Activated naive CD8-positive, alpha-beta T cell (primary cell): ENCODE measurements around the gene CHST5.
"Not testable (repeated sequence)": the region's sequence is repeated elsewhere in the genome, so short reads cannot be mapped to it uniquely, and the experiment has no call there.

Source experiments
- H3K27ac Mint-ChIP-seq: one replicate; pipeline ENCODE4 v1.8.0; 2021; ENCODE audit warnings: mixed read lengths
- H3K27me3 Mint-ChIP-seq: one replicate; pipeline ENCODE4 v1.8.0; 2021; ENCODE audit warnings: mixed read lengths
- H3K36me3 Mint-ChIP-seq: one replicate; pipeline ENCODE4 v1.8.0; 2021; ENCODE audit warnings: mixed read lengths
- H3K4me1 Mint-ChIP-seq: one replicate; pipeline ENCODE4 v1.8.0; 2021; ENCODE audit warnings: low read depth, mixed read lengths
- H3K4me3 Mint-ChIP-seq: one replicate; pipeline ENCODE4 v1.8.0; 2021; ENCODE audit warnings: mild to moderate bottlenecking, mixed read lengths
- H3K9me3 Mint-ChIP-seq: one replicate; pipeline ENCODE4 v1.8.0; 2021; ENCODE audit warnings: low read depth, mixed read lengths

The CHST5 gene

DNA sequence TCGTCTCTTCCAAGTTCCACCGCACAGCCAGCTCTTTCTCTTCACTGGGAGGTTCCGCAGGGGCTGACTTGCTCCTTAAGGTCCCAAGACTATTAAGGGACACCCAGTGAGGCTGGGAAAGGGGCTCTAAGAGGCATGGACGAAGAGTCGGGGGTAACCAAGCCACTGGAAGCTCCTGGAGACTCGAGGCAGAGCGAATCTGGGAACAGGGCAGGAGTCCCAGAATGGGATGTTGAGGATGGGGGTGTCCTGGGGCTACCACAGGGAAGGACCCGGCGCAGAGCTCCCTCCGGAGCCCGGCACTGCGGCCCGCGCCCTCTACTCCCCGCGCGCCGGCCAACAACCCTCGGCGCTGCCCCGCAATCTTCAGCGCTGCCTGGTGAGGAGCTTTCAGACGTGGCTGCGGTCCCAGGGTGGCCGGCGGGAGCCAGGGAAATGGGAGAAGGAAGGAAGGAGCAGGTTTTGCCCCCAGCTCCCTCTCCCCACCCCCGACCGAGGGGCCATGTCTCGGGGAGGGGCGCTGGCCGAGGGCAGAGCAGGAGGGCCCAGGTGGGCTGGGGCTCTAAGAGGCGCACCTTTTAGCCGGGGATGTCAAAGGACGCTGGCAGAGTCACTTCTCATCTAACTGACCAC lies 581 bp downstream of the CHST5 start:
- Mint-ChIP-seq H3K27me3 (no peaks in the 10 kb centered on the region), H3K27ac (no peak overlapping the region), H3K4me3 (no peak overlapping the region), H3K9me3 (no peaks in the 10 kb centered on the region), H3K36me3 (no peaks in the 10 kb centered on the region), H3K4me1 (no peaks in the 10 kb centered on the region)

- H3K4me3 Mint-ChIP-seq: no peak overlapping the region
- H3K9me3 Mint-ChIP-seq: no peaks in the 10 kb centered on the region
- H3K4me1 Mint-ChIP-seq: no peaks in the 10 kb centered on the region
- H3K36me3 Mint-ChIP-seq: no peaks in the 10 kb centered on the region
- no peak overlapping the region for H3K27ac Mint-ChIP-seq
- H3K27me3 Mint-ChIP-seq: no peaks in the 10 kb centered on the region
Measured at GRCh38 chr16:75534560-75535205, 1.2 kb downstream of the CHST5 start.

DNA sequence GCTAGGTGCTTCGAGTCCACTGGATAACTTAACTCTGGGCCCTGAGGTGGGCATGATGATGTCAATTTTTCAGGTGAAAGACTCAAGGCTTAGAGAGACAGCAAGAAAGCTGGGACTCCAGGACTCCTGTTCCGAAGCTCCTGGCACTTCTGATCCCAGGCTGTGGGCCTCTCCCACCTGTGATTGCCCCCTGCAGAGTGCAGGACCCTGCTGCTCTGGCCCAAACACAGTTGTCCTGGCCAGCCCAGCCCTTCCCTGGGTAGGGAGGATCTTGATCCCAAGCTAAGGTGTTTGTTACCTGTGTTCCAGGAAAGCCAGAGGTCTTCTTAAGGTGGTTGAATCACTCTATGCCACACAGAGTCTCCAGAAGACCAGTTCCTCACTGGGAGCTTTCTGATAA lies 3.1 kb downstream of the CHST5 start:
- Mint-ChIP-seq H3K4me1 (no peaks in the 10 kb centered on the region), H3K27ac (no peak overlapping the region), H3K4me3 (no peak overlapping the region), H3K9me3 (no peaks in the 10 kb centered on the region), H3K27me3 (no peaks in the 10 kb centered on the region), H3K36me3 (no peaks in the 10 kb centered on the region)

DNA sequence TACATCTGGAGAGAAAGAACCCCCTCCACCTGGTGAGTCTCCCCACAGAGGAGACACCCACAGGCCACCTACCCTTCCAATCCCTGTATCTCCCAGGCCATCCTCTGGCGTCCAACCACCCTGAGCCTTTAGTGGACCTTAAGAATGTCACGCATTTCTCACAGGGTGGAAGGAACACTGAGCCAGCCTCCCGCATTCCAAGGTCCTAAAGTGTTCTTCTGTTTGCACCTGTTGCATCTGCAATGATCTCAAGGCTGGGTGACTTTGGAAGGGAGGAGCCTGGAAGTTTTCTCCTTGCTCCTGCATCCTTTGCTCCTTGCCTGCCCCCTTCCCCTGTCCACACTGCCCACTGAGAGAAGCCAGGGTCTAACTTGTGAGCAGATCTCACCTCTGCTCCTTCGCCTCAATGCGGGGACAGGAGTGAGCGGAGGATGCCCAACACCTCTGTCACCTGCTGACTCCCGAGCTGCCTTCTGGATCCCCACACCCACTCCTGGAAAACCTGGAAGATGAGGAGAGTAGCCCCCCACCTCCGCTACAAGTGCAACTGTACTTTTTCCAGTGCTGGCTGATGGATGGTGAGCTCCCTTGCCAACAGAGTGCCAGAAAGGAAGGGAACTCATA lies 3.7 kb downstream of the CHST5 start:
- Mint-ChIP-seq H3K27ac (no peak overlapping the region), H3K4me3 (no peak overlapping the region), H3K9me3 (no peaks in the 10 kb centered on the region), H3K27me3 (no peaks in the 10 kb centered on the region), H3K4me1 (no peaks in the 10 kb centered on the region), H3K36me3 (no peaks in the 10 kb centered on the region)

DNA sequence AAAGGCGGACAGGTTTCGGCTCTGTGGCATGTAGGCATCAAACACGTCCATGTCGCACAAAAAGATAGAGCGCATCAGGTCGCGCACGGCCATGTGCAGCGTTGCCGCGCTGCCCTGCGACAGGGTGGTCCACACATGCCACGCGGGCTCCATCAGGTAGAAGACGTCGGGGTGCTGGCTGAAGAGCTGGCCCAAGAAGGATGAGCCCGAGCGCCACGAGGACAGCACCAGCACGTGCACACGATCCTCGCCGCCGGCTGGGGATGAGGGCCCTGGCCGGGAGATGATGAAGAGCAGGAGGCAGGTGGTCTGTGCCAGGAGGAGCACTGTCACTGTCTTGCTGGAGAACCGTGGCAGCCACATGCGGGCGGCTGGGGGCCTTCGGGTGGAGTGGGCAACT lies 5.9 kb downstream of the CHST5 start:
- H3K27ac Mint-ChIP-seq: no peak overlapping the region
- H3K4me3 Mint-ChIP-seq: no peak overlapping the region
- H3K9me3 Mint-ChIP-seq: no peaks in the 10 kb centered on the region
- H3K36me3 Mint-ChIP-seq: no peaks in the 10 kb centered on the region
- no peaks in the 10 kb centered on the region for H3K27me3 Mint-ChIP-seq
- H3K4me1 Mint-ChIP-seq: no peaks in the 10 kb centered on the region

GRCh38 chr16:75529056-75529905 lies 6.6 kb downstream of the CHST5 start:
- H3K36me3 Mint-ChIP-seq: no peaks in the 10 kb centered on the region
- H3K27me3 Mint-ChIP-seq: no peaks in the 10 kb centered on the region
- no peaks in the 10 kb centered on the region for H3K9me3 Mint-ChIP-seq
- H3K4me3 Mint-ChIP-seq: no peak overlapping the region
- H3K4me1 Mint-ChIP-seq: no peaks in the 10 kb centered on the region
- no peak overlapping the region for H3K27ac Mint-ChIP-seq

- Mint-ChIP-seq H3K4me3 (no peak overlapping the region), H3K36me3 (no peaks in the 10 kb centered on the region), H3K27ac (no peak overlapping the region), H3K4me1 (no peaks in the 10 kb centered on the region), H3K9me3 (no peaks in the 10 kb centered on the region), H3K27me3 (no peaks in the 10 kb centered on the region)
Measured at GRCh38 chr16:75527825-75528299, 8.0 kb downstream of the CHST5 start.

- H3K36me3 Mint-ChIP-seq: no peaks in the 10 kb centered on the region
- no peak overlapping the region for H3K27ac Mint-ChIP-seq
- no peak overlapping the region for H3K4me3 Mint-ChIP-seq
- H3K27me3 Mint-ChIP-seq: no peaks in the 10 kb centered on the region
- no peaks in the 10 kb centered on the region for H3K4me1 Mint-ChIP-seq
- H3K9me3 Mint-ChIP-seq: no peaks in the 10 kb centered on the region
Measured at GRCh38 chr16:75526032-75526790, 9.7 kb downstream of the CHST5 start.

DNA sequence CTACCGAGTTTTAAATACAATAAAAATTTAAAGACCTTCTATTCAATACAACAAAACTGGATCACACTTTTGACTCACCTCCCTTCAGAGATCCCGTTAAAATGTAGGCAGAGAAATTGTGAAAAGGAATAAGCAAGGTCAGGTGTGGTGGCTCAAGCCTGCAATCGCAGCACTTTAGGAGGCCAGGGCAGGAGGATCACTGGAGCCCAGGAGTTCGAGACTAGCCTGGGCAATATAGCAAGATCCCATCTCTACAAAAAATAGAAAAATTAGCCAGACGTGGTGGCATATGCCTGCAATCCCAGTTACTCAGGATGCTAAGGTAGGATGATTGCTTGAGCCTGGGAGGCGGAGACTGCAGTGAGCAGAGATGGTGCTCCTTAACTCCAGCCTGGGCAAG lies 16.7 kb downstream of the CHST5 start:
- Mint-ChIP-seq H3K9me3 (no peaks in the 10 kb centered on the region), H3K27me3 (no peaks in the 10 kb centered on the region), H3K36me3 (no peaks in the 10 kb centered on the region), H3K4me1 (peaks cover 8% of the 10 kb centered on the region), H3K27ac (no peak overlapping the region), H3K4me3 (no peak overlapping the region)

DNA sequence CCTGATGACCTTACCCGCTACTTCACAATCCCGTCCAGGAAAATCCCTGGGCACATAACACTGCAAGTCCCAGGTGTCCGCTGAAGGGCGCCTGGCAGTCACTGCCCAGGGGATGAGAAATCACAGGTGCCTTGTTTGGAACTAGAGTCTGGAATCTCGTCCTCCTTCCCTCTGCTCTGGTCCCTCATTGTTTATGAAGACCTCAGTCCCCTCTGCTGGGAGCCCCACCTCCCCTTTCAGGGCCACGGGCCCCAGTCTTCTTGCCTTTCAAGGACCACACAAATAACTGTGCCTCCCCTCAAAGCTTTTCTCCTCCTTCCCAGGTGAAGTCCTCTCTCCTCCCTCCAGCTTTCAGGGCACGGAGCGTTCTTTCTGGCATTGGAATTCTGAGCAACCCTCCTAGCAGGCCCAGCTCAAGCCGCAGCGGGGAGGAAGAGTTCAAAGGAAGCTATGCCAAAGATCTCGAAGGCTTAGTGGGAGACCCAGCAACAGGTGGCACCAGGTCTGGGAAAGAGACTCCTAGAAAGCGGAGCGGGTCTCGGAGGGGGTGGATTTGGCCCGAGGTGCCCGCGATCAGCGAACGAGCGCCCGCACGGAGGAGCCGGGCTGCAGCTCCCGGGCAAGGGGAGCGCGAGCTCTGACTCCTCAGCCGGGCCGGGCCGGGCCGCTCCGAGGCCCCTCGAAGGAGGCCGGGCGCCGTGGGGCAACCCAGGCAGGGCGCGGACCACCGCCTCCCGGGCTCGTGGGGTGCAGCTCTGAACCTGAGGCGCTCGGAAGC lies 19.5 kb downstream of the CHST5 start:
- Mint-ChIP-seq H3K27ac (peak overlapping the region; percentile 41), H3K4me3 (peak overlapping the region; percentile 82)
- H3K27me3 Mint-ChIP-seq, H3K36me3 Mint-ChIP-seq, H3K4me1 Mint-ChIP-seq, H3K9me3 Mint-ChIP-seq: not testable (repeated sequence)

DNA sequence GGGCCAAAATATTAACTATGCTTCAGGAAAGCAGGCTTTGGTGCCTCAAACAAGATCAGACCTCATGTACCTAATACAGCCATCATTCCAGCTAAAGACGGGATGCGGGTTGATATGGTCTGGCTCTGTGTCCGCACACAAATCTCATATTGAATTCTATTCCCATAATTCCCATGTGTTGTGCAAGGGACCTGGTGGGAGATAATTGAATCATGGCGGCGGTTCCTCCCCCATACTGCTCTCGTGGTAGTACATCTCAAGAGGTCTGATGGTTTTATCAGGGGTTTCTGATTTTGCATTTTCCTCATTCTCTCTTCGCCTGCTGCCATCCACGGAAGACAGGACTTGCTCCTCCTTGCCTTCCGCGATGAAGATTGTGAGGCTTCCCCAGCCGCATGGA lies 21.6 kb downstream of the CHST5 start:
- H3K9me3 Mint-ChIP-seq: no peaks in the 10 kb centered on the region
- H3K36me3 Mint-ChIP-seq: no peaks in the 10 kb centered on the region
- H3K27ac Mint-ChIP-seq: no peak overlapping the region
- H3K4me1 Mint-ChIP-seq: peaks cover 8% of the 10 kb centered on the region
- no peaks in the 10 kb centered on the region for H3K27me3 Mint-ChIP-seq
- H3K4me3 Mint-ChIP-seq: no peak overlapping the region

GRCh38 chr16:75506574-75506973 lies 29.3 kb downstream of the CHST5 start:
- H3K9me3 Mint-ChIP-seq: no peaks in the 10 kb centered on the region
- no peak overlapping the region for H3K4me3 Mint-ChIP-seq
- no peak overlapping the region for H3K27ac Mint-ChIP-seq
- H3K4me1 Mint-ChIP-seq: no peaks in the 10 kb centered on the region
- peaks cover 5% of the 10 kb centered on the region for H3K27me3 Mint-ChIP-seq
- no peaks in the 10 kb centered on the region for H3K36me3 Mint-ChIP-seq

DNA sequence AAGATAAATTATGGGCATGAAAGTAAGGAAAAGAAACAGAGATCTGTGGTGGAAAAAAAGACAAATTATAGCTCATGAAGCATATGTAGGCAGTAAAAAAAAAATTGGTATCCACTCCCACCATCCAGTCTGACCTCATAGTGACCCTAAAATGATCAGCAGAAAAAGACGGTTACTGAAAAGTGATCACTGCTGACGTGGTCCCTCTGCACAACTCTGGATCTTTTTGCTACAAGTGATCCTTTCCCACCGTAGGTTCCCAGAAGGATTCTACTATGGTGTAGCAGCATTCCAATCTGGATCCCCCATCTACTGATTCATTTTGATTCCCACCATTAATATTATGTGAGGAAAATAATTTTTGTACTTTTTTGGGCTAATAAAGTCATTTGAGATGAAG lies 29.8 kb downstream of the CHST5 start:
- H3K4me1 Mint-ChIP-seq: no peaks in the 10 kb centered on the region
- no peak overlapping the region for H3K27ac Mint-ChIP-seq
- H3K4me3 Mint-ChIP-seq: no peak overlapping the region

GRCh38 chr16:75503801-75504200 lies 32.1 kb downstream of the CHST5 start:
- Mint-ChIP-seq H3K4me3 (no peak overlapping the region), H3K27me3 (peaks cover 5% of the 10 kb centered on the region), H3K9me3 (no peaks in the 10 kb centered on the region), H3K4me1 (no peaks in the 10 kb centered on the region), H3K27ac (no peak overlapping the region), H3K36me3 (no peaks in the 10 kb centered on the region)

More for the DNA sequence above, 29.8 kb downstream of the CHST5 start:
- Mint-ChIP-seq H3K27me3 (peaks cover 5% of the 10 kb centered on the region), H3K36me3 (no peaks in the 10 kb centered on the region), H3K9me3 (no peaks in the 10 kb centered on the region)
